Measurements from ENCODE around the gene DNAH11.
A peak's percentile ranks its signal among the peaks of the same experiment; 100 is the strongest.

Gene DNAH11

DNA sequence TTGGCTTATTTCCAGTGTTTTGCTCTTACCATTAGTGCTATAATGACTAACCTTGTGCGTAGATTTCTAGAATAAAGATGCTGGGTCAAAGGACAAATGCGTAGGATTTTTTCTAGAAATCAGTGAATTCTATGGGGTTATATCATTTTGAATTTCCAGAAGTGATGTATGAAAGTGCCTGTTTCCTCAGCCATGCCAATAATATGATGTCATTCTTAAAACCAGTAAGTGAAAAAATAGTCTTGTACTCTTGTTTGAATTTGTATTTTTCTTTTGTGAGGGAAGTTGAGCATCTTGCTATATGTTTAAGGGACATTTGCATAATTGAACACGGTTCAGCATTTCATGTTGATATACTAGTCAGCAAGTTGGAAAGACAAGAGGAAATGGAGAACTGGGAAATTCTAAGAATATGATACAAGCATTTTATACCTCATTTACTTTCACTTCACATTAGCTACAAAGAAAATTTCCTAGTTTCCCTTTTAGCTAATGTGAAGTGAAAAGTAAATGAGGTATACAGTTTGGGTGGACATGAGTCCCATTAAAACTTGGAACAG lies 3.8 kb upstream of the DNAH11 start:
- TF ChIP-seq, protein P1, sequence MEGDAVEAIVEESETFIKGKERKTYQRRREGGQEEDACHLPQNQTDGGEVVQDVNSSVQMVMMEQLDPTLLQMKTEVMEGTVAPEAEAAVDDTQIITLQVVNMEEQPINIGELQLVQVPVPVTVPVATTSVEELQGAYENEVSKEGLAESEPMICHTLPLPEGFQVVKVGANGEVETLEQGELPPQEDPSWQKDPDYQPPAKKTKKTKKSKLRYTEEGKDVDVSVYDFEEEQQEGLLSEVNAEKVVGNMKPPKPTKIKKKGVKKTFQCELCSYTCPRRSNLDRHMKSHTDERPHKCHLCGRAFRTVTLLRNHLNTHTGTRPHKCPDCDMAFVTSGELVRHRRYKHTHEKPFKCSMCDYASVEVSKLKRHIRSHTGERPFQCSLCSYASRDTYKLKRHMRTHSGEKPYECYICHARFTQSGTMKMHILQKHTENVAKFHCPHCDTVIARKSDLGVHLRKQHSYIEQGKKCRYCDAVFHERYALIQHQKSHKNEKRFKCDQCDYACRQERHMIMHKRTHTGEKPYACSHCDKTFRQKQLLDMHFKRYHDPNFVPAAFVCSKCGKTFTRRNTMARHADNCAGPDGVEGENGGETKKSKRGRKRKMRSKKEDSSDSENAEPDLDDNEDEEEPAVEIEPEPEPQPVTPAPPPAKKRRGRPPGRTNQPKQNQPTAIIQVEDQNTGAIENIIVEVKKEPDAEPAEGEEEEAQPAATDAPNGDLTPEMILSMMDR (IDR thresholded peaks at IDR 0.05; ENCODE audit: borderline replicate concordance, control extremely low read depth, extremely low read depth, insufficient read depth, missing control alignments), result no peak
- no peak for DNase-seq (ENCODE audit: low spot score)
- in situ Hi-C loops (cut with MboI; ENCODE audit: low sequenced_read_pairs, unreplicated experiment), result no loop called here

DNA sequence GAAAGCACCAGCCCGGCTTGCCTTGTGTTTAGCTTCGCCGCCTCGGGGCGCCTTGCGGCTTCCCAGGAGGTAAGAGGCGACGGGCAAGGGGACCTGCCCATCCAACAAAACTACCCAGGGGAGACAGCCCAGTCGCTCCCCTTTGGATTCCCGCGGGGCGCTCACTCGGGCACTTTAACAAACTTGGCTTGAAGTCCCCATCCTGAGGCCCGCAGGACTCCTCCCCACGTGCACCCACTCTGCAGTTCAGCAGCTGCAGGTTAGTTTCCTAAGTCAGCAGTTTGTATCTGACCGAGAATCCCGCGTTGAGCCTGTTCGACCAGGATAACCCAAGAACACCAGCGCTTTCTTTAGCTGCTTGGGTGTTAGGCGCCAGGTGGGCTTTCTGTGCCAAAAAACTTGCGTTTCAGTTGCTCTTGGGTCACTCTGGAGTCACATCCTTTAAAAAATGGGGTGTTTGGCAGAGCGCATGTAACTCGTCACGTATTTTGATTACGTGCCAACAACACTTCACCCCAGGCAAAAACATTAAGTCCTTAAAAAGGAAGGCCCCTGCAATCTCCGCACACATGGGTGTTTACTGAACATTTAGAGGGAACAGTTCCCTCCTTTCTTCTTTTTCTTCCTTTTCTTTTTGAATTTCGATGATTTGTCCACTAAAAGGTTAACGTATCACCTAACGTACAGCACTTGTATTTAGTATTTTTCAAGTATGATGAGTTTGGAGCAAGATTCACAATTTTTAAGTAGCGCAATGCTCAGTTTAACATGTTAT lies 876 bp downstream of the DNAH11 start:
- in situ Hi-C loops (cut with MboI; ENCODE audit: low sequenced_read_pairs, unreplicated experiment), result no loop called here
- TF ChIP-seq, protein P1 (IDR thresholded peaks at IDR 0.05; ENCODE audit: borderline replicate concordance, control extremely low read depth, extremely low read depth, insufficient read depth, missing control alignments), result no peak
- DNase-seq (ENCODE audit: low spot score), result peak; percentile 37

DNA sequence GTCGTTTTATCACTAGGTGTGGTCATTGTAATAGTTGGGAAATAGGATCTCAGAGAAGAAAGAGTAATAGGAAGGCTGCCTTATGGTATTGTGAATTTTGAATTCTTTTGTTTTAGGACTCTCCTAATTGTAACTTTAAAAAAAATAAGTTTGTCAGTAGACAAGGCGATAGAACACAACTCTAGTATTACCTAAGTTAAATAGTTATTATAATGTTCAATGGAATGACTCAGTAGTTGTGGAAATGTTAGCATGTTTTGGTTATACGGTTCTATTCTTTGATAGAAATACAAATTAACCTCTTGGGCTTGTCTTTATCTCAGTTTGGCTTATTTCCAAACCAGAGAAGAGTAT lies 1.4 kb downstream of the DNAH11 start:
- DNase-seq (ENCODE audit: low spot score), result no peak
- TF ChIP-seq, protein P1 (IDR thresholded peaks at IDR 0.05; ENCODE audit: borderline replicate concordance, control extremely low read depth, extremely low read depth, insufficient read depth, missing control alignments), result no peak
- in situ Hi-C loops (cut with MboI; ENCODE audit: low sequenced_read_pairs, unreplicated experiment), result no loop called here

DNA sequence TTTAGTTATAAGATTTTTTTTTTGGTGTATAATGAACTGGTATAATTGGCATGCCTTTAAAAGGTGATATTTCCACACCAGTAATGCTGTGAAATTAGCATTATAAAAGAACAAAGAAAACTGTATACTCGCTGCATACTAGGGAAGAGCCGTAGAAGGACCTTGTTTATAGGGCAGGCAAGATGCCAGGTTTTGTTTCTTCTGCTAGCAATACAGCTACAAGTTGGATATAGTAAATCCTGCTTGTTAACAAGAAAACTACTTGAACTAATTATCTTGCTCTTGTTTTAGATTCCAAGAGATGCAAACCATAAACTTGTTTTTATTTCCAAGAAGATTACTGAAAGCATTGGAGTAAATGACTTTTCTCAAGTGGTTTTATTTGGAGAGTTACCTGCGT lies 1.9 kb downstream of the DNAH11 start:
- TF ChIP-seq, protein P1 (IDR thresholded peaks at IDR 0.05; ENCODE audit: borderline replicate concordance, control extremely low read depth, extremely low read depth, insufficient read depth, missing control alignments), result no peak
- in situ Hi-C loops (cut with MboI; ENCODE audit: low sequenced_read_pairs, unreplicated experiment), result no loop called here
- DNase-seq (ENCODE audit: low spot score), result no peak

DNA sequence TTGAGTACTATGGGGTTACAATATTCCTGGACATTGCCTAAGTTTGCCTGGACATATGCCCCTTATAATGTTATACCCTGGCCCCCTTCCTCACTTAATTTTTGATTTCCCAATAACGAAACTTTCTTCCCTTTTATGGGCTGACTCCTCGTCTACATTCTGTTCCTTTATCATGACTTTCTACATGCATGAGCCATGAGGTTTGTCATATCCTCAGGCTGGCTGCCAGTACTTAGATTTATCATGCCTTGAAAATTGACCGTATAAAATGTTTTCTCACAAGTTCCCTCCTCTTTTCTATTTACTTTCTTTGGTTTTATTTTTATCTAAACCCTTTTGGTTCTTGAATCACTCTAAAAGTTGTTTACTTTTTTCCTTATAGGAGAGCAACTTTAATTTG lies 4.7 kb downstream of the DNAH11 start:
- in situ Hi-C loops (cut with MboI; ENCODE audit: low sequenced_read_pairs, unreplicated experiment), result no loop called here

DNA sequence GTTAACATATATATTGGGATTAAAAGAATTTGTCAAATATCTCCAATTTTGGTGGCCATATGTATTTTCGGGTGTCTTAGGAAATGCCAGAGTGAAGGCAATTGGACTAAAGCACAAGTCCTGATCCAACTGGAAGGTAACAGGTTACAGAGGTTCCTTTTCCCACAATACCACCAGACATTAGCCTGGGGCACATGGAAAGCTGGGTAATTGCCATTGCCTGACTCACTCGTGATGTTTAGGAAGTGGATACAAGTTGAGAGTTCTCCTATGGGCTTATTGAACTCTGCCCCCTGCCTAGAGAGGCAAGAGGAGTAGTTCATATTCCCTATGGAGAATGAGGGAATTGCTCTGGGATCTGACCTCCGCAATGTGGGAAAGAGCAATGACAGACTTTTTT lies 5.7 kb downstream of the DNAH11 start:
- no peak for DNase-seq (ENCODE audit: low spot score)
- TF ChIP-seq, protein P1 (IDR thresholded peaks at IDR 0.05; ENCODE audit: borderline replicate concordance, control extremely low read depth, extremely low read depth, insufficient read depth, missing control alignments), result no peak
- in situ Hi-C loops (cut with MboI; ENCODE audit: low sequenced_read_pairs, unreplicated experiment), result no loop called here

More for the DNA sequence above, 4.7 kb downstream of the DNAH11 start:
- TF ChIP-seq, protein P1 (IDR thresholded peaks at IDR 0.05; ENCODE audit: borderline replicate concordance, control extremely low read depth, extremely low read depth, insufficient read depth, missing control alignments), result no peak
- no peak for DNase-seq (ENCODE audit: low spot score)
